ENCODE measurements around the gene GSTP1. TPM values are rescaled to one million over a fixed set of nuclear protein-coding genes. Genes with fewer than 3 reads are reported as not detected.

The GSTP1 gene
- total RNA-seq, 1 donor from 2014 or later = 436 TPM

DNA sequence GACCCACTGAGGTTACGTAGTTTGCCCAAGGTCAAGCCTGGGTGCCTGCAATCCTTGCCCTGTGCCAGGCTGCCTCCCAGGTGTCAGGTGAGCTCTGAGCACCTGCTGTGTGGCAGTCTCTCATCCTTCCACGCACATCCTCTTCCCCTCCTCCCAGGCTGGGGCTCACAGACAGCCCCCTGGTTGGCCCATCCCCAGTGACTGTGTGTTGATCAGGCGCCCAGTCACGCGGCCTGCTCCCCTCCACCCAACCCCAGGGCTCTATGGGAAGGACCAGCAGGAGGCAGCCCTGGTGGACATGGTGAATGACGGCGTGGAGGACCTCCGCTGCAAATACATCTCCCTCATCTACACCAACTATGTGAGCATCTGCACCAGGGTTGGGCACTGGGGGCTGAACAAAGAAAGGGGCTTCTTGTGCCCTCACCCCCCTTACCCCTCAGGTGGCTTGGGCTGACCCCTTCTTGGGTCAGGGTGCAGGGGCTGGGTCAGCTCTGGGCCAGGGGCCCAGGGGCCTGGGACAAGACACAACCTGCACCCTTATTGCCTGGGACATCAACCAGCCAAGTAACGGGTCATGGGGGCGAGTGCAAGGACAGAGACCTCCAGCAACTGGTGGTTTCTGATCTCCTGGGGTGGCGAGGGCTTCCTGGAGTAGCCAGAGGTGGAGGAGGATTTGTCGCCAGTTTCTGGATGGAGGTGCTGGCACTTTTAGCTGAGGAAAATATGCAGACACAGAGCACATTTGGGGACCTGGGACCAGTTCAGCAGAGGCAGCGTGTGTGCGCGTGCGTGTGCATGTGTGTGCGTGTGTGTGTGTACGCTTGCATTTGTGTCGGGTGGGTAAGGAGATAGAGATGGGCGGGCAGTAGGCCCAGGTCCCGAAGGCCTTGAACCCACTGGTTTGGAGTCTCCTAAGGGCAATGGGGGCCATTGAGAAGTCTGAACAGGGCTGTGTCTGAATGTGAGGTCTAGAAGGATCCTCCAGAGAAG lies 1.6 kb downstream of the GSTP1 start:
- peak overlapping the region; percentile 82 for H3K4me3 ChIP-seq
- H3K4me3 Mint-ChIP-seq = peak overlapping the region; percentile 87
- TF ChIP-seq EZH2phosphoT487 (IDR thresholded peaks at IDR 0.05) (no peak), EZH2 (IDR thresholded peaks at IDR 0.05) (no peak), CTCF (IDR thresholded peaks at IDR 0.05) (no peak)
- no peak overlapping the region for H3K9ac ChIP-seq
- H3K27ac Mint-ChIP-seq = peak overlapping the region; percentile 77
- no peak overlapping the region for H2AFZ ChIP-seq (replicated peaks)
- H3K27ac ChIP-seq = no peak overlapping the region
- no peaks in the 10 kb centered on the region for H3K36me3 ChIP-seq
- peak overlapping the region; percentile 91 for H3K4me2 ChIP-seq
- H3K27me3 ChIP-seq = peaks cover 29% of the 10 kb centered on the region
- peaks cover 49% of the 10 kb centered on the region for H3K4me1 Mint-ChIP-seq
- peaks cover 11% of the 10 kb centered on the region for H3K4me1 ChIP-seq
- DNase-seq (ENCODE audit: low spot score) = no peak
- peaks cover 28% of the 10 kb centered on the region for H4K20me1 ChIP-seq (ENCODE audit: low read depth)
- H3K27me3 Mint-ChIP-seq (ENCODE audit: insufficient read depth, low read depth) = peaks cover 9% of the 10 kb centered on the region
- peaks cover 28% of the 10 kb centered on the region for H3K79me2 ChIP-seq (ENCODE audit: low read depth)
- H3F3A ChIP-seq (ENCODE audit: low read depth) = peaks cover 33% of the 10 kb centered on the region
- no peaks in the 10 kb centered on the region for H3K9me3 ChIP-seq (ENCODE audit: low read depth)
- H3K36me3 Mint-ChIP-seq = peaks cover 32% of the 10 kb centered on the region
- H3K9me3 Mint-ChIP-seq = no peaks in the 10 kb centered on the region

- Histone ChIP-seq H3K4me3 (no peak overlapping the region), H3K27ac (no peak overlapping the region), H3K79me2 (ENCODE audit: low read depth) (peaks cover 28% of the 10 kb centered on the region), H3K36me3 (no peaks in the 10 kb centered on the region), H3K9me3 (ENCODE audit: low read depth) (no peaks in the 10 kb centered on the region), H4K20me1 (ENCODE audit: low read depth) (peaks cover 28% of the 10 kb centered on the region), H3K9ac (no peak overlapping the region), H3K27me3 (peaks cover 22% of the 10 kb centered on the region), H2AFZ (replicated peaks) (no peak overlapping the region), H3K4me1 (peaks cover 11% of the 10 kb centered on the region), H3F3A (ENCODE audit: low read depth) (peaks cover 33% of the 10 kb centered on the region), H3K4me2 (no peak overlapping the region)
- H3K27me3 Mint-ChIP-seq (ENCODE audit: insufficient read depth, low read depth) = peaks cover 6% of the 10 kb centered on the region
- H3K4me3 Mint-ChIP-seq = peak overlapping the region; percentile 87
- H3K9me3 Mint-ChIP-seq = peaks cover 2% of the 10 kb centered on the region
- peaks cover 35% of the 10 kb centered on the region for H3K36me3 Mint-ChIP-seq
- peaks cover 43% of the 10 kb centered on the region for H3K4me1 Mint-ChIP-seq
- H3K27ac Mint-ChIP-seq = peak overlapping the region; percentile 77
- no peak for TF ChIP-seq EZH2phosphoT487 (IDR thresholded peaks at IDR 0.05)
- no peak for TF ChIP-seq EZH2 (IDR thresholded peaks at IDR 0.05)
- TF ChIP-seq CTCF (IDR thresholded peaks at IDR 0.05) = no peak
- no peak for DNase-seq (ENCODE audit: low spot score)
Observed at GRCh38 chr11:67585911-67586310, 2.3 kb downstream of the GSTP1 start.

- peaks cover 2% of the 10 kb centered on the region for H3K9me3 Mint-ChIP-seq
- H3K4me1 Mint-ChIP-seq = peaks cover 35% of the 10 kb centered on the region
- H3F3A ChIP-seq (ENCODE audit: low read depth) = peaks cover 32% of the 10 kb centered on the region
- H3K4me2 ChIP-seq = no peak overlapping the region
- peaks cover 14% of the 10 kb centered on the region for H3K27me3 ChIP-seq
- peaks cover 35% of the 10 kb centered on the region for H3K36me3 Mint-ChIP-seq
- H3K27me3 Mint-ChIP-seq (ENCODE audit: insufficient read depth, low read depth) = peaks cover 6% of the 10 kb centered on the region
- no peaks in the 10 kb centered on the region for H3K9me3 ChIP-seq (ENCODE audit: low read depth)
- TF ChIP-seq CTCF (IDR thresholded peaks at IDR 0.05) (no peak), EZH2phosphoT487 (IDR thresholded peaks at IDR 0.05) (no peak), EZH2 (IDR thresholded peaks at IDR 0.05) (no peak)
- H3K79me2 ChIP-seq (ENCODE audit: low read depth) = peaks cover 28% of the 10 kb centered on the region
- H3K4me3 ChIP-seq = no peak overlapping the region
- no peak overlapping the region for H3K27ac ChIP-seq
- no peak overlapping the region for H3K9ac ChIP-seq
- peaks cover 28% of the 10 kb centered on the region for H4K20me1 ChIP-seq (ENCODE audit: low read depth)
- peak overlapping the region; percentile 20 for H3K4me3 Mint-ChIP-seq
- no peak overlapping the region for H2AFZ ChIP-seq (replicated peaks)
- H3K27ac Mint-ChIP-seq = no peak overlapping the region
- no peaks in the 10 kb centered on the region for H3K36me3 ChIP-seq
- DNase-seq (ENCODE audit: low spot score) = no peak
- H3K4me1 ChIP-seq = peaks cover 11% of the 10 kb centered on the region
Observed at GRCh38 chr11:67586568-67587250, 3.1 kb downstream of the GSTP1 start.

Measured in neural progenitor cell (in vitro differentiated cells).